ENCODE data around the gene GGTA1.
"Not testable (repeated sequence)": the region's sequence is repeated elsewhere in the genome, so short reads cannot be mapped to it uniquely, and the experiment has no call there.

The GGTA1 gene

GRCh38 chr9:121455527-121456239 lies 44.0 kb downstream of the GGTA1 start:
- no peak for DNase-seq (ENCODE audit: low read depth)

GRCh38 chr9:121454972-121455371 lies 44.7 kb downstream of the GGTA1 start:
- DNase-seq (ENCODE audit: low read depth) = no peak

- no peak for DNase-seq (ENCODE audit: low read depth)
Observed at GRCh38 chr9:121453232-121453892, 46.3 kb downstream of the GGTA1 start.

DNA sequence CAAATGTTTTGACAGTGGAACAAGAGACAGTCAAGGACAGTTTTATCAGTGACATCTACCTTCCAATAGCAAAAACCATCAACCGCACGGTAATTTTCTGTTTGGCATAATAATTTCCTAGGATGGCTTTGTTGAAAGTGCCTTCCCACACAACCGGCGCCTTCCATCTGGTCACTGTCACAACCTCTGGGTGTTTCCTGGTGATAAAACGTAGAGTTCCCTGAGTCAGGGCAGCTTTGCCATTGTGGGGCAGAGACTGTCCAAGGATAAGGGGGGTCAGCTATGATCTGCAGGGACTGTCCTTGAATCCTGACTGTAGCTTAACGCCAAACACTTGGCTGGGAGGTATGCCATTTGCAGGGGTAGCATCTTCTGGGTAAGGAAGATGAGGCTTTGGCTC lies 47.6 kb downstream of the GGTA1 start:
- no peak for DNase-seq (ENCODE audit: low read depth)

- no peak for DNase-seq (ENCODE audit: low read depth)
Observed at GRCh38 chr9:121451586-121451985, 48.1 kb downstream of the GGTA1 start.

GRCh38 chr9:121450241-121450640 lies 49.4 kb downstream of the GGTA1 start:
- no peak for DNase-seq (ENCODE audit: low read depth)

DNA sequence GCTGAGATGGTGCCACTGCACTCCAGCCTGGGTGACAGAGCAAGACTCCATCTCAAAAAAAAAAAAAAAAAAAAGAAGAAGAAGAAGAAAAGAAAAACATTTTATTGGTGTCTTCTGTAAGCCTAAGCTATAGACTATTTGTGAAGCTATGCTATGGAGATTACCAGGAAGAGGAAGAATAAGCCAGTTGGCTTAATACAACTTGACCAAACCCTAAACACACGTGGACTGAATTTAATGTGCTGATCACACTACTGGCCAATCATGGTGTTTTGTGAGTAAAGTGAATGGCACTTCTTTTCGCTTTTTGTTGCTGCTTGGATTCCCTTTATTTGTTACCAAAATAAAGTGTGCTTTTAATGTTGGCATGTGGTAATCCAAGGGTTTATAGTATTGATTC lies 49.9 kb downstream of the GGTA1 start:
- DNase-seq (ENCODE audit: low read depth) = no peak

DNA sequence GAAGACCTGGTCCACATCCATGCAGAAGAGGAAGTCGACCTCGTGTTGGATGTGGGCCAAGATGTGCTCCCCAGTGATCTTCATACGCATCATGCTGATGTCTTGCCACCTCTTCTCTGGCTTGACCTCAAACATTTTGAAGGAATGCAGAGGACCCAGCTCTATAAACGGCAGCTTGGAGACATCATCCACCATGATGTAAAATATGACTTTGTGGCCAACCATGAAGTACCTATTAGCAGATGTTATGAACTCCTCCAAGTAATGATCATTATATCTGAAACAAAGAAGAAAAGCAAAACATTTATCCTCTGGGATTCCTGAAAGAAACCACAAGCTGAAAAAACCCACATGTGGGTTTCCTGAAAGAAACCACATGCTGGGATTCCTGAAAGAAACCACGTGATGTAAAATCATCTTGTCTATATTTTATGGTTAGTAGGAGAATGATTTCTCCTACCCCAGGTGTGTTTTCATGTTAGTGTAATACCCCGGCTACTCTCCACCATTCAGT lies 52.3 kb downstream of the GGTA1 start:
- DNase-seq (ENCODE audit: low read depth) = no peak

GRCh38 chr9:121445986-121446385 lies 53.7 kb downstream of the GGTA1 start:
- DNase-seq (ENCODE audit: low read depth) = no peak

DNA sequence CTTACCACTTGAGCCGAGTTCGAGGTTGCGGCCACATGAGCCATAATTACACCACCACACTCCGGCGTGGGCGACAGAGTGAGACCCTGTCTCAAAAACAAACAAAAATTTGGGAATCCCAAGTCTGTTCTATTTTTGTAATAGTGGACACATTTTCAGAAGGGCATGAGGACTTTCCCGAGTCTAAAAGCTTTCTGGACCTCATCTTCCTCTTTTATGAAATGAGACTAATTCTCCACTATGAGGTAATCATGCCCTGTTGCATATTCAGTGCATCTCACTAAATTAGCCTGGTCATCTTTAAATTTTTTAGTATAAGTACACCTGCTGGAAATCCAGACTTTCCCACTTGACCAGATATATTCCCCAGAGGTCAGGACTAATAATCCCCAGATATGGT lies 55.7 kb downstream of the GGTA1 start:
- DNase-seq (ENCODE audit: low read depth) = no peak

GRCh38 chr9:121441165-121441564 lies 58.5 kb downstream of the GGTA1 start:
- no peak for DNase-seq (ENCODE audit: low read depth)

GRCh38 chr9:121439711-121440664 lies 59.7 kb downstream of the GGTA1 start:
- DNase-seq (ENCODE audit: low read depth) = no peak

GRCh38 chr9:121439016-121439415 lies 60.6 kb downstream of the GGTA1 start:
- no peak for DNase-seq (ENCODE audit: low read depth)

DNA sequence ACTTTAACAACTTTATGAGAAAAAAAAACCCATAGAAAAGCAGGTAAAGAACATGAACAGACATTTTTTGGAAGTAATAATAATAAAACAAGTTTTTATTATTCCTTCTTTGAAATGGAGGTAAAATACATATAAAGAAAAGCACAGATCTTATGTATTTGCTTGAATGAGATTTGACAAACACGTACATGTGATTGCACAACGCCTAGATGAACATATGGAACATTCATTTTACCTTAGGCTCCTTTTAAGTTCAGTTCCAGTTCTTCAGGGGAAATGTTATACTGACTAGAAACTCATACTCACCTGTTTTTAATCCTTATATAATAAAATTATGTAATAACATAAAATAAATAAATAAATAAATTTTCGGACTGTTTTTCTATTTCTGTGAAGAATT lies 61.8 kb downstream of the GGTA1 start:
- no peak for DNase-seq (ENCODE audit: low read depth)

GRCh38 chr9:121437046-121437445 lies 62.6 kb downstream of the GGTA1 start:
- not testable (repeated sequence) for DNase-seq (ENCODE audit: low read depth)

DNA sequence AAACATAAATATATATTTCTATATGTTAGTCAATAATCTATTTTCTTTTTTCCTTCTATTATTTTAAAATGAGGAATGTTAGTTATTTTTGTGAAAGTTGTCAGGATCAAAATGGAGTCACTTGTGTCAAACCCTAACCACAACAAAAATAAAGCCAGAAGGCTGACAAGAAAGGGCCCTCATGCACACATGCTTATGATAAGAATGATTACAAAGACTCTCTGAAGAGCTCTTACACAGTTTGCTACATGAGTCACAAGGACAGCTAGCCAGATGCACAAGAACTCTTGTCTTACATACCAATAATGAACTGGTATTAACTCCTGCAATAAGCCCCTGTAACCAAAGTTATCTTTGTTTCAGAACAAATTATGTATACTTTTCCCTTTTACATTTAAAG lies 64.7 kb downstream of the GGTA1 start:
- peak; percentile 32 for DNase-seq (ENCODE audit: low read depth)

DNA sequence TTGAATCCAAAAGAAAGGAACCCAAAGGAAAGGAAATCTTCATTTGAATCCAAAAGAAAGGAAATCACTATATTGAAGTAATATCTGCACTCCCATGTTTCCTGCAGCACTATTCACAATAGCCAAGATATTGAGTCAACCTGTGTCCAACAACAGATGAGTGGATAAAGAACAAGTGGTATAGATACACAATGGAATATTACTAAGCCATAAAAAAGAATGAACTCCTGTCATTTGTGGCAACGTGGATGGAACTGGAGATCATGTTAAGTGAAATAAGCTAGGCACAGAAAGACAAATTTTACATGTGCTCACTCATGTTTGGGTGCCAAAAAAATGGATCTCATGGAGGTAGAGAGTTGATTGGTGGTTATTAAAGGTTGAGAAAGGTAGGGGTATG lies 71.7 kb downstream of the GGTA1 start:
- DNase-seq (ENCODE audit: low read depth) = no peak

DNA sequence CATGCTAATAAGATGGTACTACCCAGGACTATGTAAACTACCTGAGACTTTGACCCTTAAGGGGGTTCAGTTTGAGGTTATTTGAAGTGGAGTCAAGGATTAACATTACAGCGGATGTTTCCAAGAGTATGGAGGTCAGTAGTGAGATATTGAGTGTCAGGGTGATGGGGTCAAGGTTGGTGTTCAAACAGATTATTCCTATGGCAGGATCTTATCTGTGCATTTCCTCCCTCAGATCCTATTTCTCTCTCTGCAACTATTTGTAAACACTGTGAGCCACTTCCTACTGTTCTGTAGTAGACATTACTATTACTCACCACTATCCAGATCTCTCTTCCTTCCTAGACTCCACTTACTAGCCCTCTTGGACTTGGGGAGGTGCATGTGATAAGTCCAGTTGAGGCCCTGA lies 75.6 kb downstream of the GGTA1 start:
- no peak for DNase-seq (ENCODE audit: low read depth)

DNA sequence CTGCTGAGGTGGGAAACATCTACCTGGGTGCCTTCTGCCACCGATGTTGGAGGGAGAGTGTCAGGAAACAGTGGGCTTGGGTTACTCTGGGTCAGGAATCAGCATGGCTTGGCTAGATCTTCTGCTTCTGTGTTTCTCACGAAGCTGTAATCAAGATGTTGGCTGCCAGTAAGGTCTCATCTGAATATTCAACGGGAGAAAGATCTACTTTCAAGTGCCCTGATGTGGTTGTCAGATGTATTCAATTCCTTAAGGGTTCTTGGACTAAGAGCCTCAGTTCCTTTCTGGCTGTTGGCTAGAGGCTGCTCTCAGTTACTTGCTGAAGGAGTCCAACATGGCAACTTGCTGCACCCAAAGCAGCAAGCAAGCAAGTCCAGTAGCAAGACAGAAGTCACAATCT lies 87.7 kb downstream of the GGTA1 start:
- DNase-seq (ENCODE audit: low read depth) = no peak

DNA sequence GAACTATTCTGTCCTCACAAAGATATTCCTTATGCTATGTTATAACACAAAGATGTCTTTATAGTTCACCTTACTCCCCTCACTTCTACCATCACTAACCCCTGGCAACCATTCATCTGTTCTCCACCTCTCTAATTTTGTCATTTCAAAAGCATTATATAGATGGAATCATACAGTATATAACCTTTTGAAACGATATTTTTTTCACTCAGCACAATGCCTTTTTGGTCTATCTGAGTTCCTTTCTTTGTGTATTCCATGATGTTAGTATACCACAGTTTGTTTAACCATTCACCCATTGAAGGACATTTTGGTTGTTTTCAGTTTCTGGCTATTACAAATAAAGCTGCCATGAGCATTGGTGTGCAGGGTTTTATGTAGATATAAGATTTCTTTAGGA lies 93.7 kb downstream of the GGTA1 start:
- no peak for DNase-seq (ENCODE audit: low read depth)

Data from fibroblast of the conjunctiva (primary cell).